IMR-90 (cell line): ENCODE data around the gene DPYD. TPM values are rescaled to one million over a fixed set of nuclear protein-coding genes. Genes with fewer than 3 reads are reported as not detected.

Experiments
- ATAC-seq: fragments of 200-7000 bp; cut with Tn5 transposase; 2 replicates; pipeline ENCODE4 v1.9.1; 2020; ENCODE audit warnings: low read depth, mild to moderate bottlenecking, moderate library complexity
- BruUV-seq: library from RNA; stranded (reverse); fragments of 400-500 nt; replicated peaks from 2 replicates; lab custom pipeline; 2021; lab: Mats Ljungman, UMichigan
- CTCF ChIA-PET: fragments of 300-600 bp; formaldehyde crosslinking; extraction: SDS; loops from one replicate; lab custom pipeline; 2021; ENCODE audit warnings: antibody characterized with exemption; lab: Yijun Ruan, JAX
- POLR2A ChIA-PET: fragments of 300-600 bp; sonication (Branson Sonifier 250); formaldehyde crosslinking; loops from one replicate; lab custom pipeline; 2022; ENCODE audit warnings: antibody characterized with exemption; ENCODE audit not compliant: unreplicated experiment; lab: Charles Lee
- DNase-seq: peaks from one replicate; pipeline ENCODE4 v3.0.0; 2013
- H2AFZ ChIP-seq: replicated peaks from 2 replicates; pipeline ENCODE3; 2013; ENCODE audit warnings: low read length, mild to moderate bottlenecking; ENCODE audit not compliant: poor library complexity
- H2AK5ac ChIP-seq: 2 replicates; pipeline ENCODE4 v1.6.1; 2013; ENCODE audit warnings: low read depth, low read length, inconsistent platforms
- H2AK9ac ChIP-seq: replicated peaks from 2 replicates; pipeline ENCODE3; 2013; ENCODE audit warnings: mild to moderate bottlenecking, low read depth, low read length, moderate library complexity; ENCODE audit not compliant: poor library complexity
- H2BK120ac ChIP-seq: 2 replicates; pipeline ENCODE4 v1.6.1; 2013; ENCODE audit warnings: low read depth, low read length, inconsistent platforms
- H2BK15ac ChIP-seq: 3 replicates; pipeline ENCODE4 v1.6.1; 2013; ENCODE audit warnings: low read depth, low read length, inconsistent platforms
- H2BK20ac ChIP-seq: 2 replicates; pipeline ENCODE4 v1.6.1; 2013; ENCODE audit warnings: low read depth, mild to moderate bottlenecking, inconsistent platforms, low read length, moderate library complexity
- H2BK5ac ChIP-seq: 2 replicates; pipeline ENCODE4 v1.6.1; 2013; ENCODE audit warnings: mild to moderate bottlenecking, low read depth, low read length, inconsistent platforms; ENCODE audit not compliant: poor library complexity, severe bottlenecking
- H3K14ac ChIP-seq: replicated peaks from 2 replicates; pipeline ENCODE4 v1.6.1; 2013; ENCODE audit warnings: low read depth, low read length, inconsistent platforms
- H3K18ac ChIP-seq: 2 replicates; pipeline ENCODE4 v1.6.1; 2013; ENCODE audit warnings: low read depth, low read length, control low read depth
- H3K23ac ChIP-seq: 2 replicates; pipeline ENCODE4 v1.6.1; 2013; ENCODE audit warnings: low read depth, low read length, inconsistent platforms
- H3K27ac ChIP-seq: 2 replicates; pipeline ENCODE4 v1.5.1; 2013; ENCODE audit warnings: mild to moderate bottlenecking, control low read depth, low read length; ENCODE audit not compliant: insufficient read depth
- H3K27me3 ChIP-seq: 2 replicates; pipeline ENCODE4 v1.6.1; 2013; ENCODE audit warnings: low read length; ENCODE audit not compliant: control insufficient read depth, insufficient read depth
- H3K36me3 ChIP-seq: 2 replicates; pipeline ENCODE4 v1.6.1; 2013; ENCODE audit warnings: low read length, mixed read lengths; ENCODE audit not compliant: control insufficient read depth, insufficient read depth
- H3K4ac ChIP-seq: 2 replicates; pipeline ENCODE4 v1.6.1; 2013; ENCODE audit warnings: low read depth, low read length, inconsistent platforms
- H3K4me1 ChIP-seq: 2 replicates; pipeline ENCODE4 v1.6.1; 2013; ENCODE audit warnings: low read length, mixed read lengths; ENCODE audit not compliant: control insufficient read depth, insufficient read depth
- H3K4me2 ChIP-seq: 2 replicates; pipeline ENCODE4 v1.6.1; 2013; ENCODE audit warnings: low read depth, mild to moderate bottlenecking, control low read depth, low read length, moderate library complexity
- H3K4me3 ChIP-seq: 2 replicates; pipeline ENCODE4 v1.5.1; 2013; ENCODE audit warnings: low read depth, mild to moderate bottlenecking, control low read depth, low read length, moderate library complexity; ENCODE audit not compliant: insufficient read depth
- H3K56ac ChIP-seq: 2 replicates; pipeline ENCODE4 v1.6.1; 2013; ENCODE audit warnings: low read length, inconsistent platforms; ENCODE audit not compliant: insufficient read depth; ENCODE audit errors: extremely low read depth
- H3K79me1 ChIP-seq, 2 experiments: 2 replicates each; pipeline ENCODE4 v1.6.1; 2013; ENCODE audit warnings: low read length in 2 of 2, inconsistent platforms in 1 of 2, low read depth in 1 of 2
- H3K9ac ChIP-seq: 2 replicates; pipeline ENCODE4 v1.6.1; 2013; ENCODE audit warnings: low read depth, low read length, control low read depth
- H3K9me1 ChIP-seq: 2 replicates; pipeline ENCODE4 v1.6.1; 2013; ENCODE audit warnings: low read length, inconsistent platforms; ENCODE audit not compliant: insufficient read depth
- H3K9me3 ChIP-seq: 2 replicates; pipeline ENCODE4 v1.6.1; 2013; ENCODE audit warnings: low read length; ENCODE audit not compliant: control insufficient read depth, insufficient read depth
- H4K20me1 ChIP-seq: 2 replicates; pipeline ENCODE4 v1.6.1; 2013; ENCODE audit warnings: low read length, inconsistent platforms; ENCODE audit not compliant: insufficient read depth
- H4K5ac ChIP-seq: 2 replicates; pipeline ENCODE4 v1.6.1; 2013; ENCODE audit warnings: mild to moderate bottlenecking, low read depth, low read length, control low read depth
- H4K8ac ChIP-seq, 2 experiments: 2 replicates each; pipeline ENCODE4 v1.6.1; 2013; ENCODE audit warnings: low read depth in 2 of 2, low read length in 2 of 2, control low read depth in 1 of 2, inconsistent platforms in 1 of 2
- H4K91ac ChIP-seq: 2 replicates; pipeline ENCODE4 v1.6.1; 2013; ENCODE audit warnings: low read depth, low read length, inconsistent platforms; ENCODE audit not compliant: insufficient read depth
- BHLHE40 ChIP-seq: fragments of 150-350 bp; IDR thresholded peaks from 2 replicates; pipeline ENCODE4 v1.6.1; 2016; ENCODE audit warnings: mild to moderate bottlenecking, low read depth, low read length
- CEBPB ChIP-seq: IDR thresholded peaks from 2 replicates; pipeline ENCODE4 v1.6.1; 2012; ENCODE audit warnings: low read depth, low read length, improper control_type of control experiment
- CHD1 ChIP-seq: IDR thresholded peaks from 2 replicates; pipeline ENCODE4 v1.6.1; 2012; ENCODE audit warnings: low read depth, low read length, improper control_type of control experiment
- FOS ChIP-seq: fragments of 150-350 bp; IDR thresholded peaks from 2 replicates; pipeline ENCODE4 v1.6.1; 2016; ENCODE audit warnings: low read depth, low read length
- MAFK ChIP-seq: IDR thresholded peaks from 2 replicates; pipeline ENCODE4 v1.6.1; 2012; ENCODE audit warnings: low read depth, low read length, improper control_type of control experiment
- MXI1 ChIP-seq: IDR thresholded peaks from 2 replicates; pipeline ENCODE4 v1.6.1; 2012; ENCODE audit warnings: low read depth, mild to moderate bottlenecking, low read length, moderate library complexity, borderline replicate concordance
- NFE2L2 ChIP-seq: fragments of 150-350 bp; IDR thresholded peaks from 2 replicates; pipeline ENCODE4 v1.6.1; 2016; ENCODE audit warnings: low read depth, mild to moderate bottlenecking, low read length
- POLR2A ChIP-seq: IDR thresholded peaks from 2 replicates; pipeline ENCODE4 v1.6.1; 2012; ENCODE audit warnings: mild to moderate bottlenecking, low read depth, low read length
- RAD21 ChIP-seq: IDR thresholded peaks from 2 replicates; pipeline ENCODE4 v1.6.1; 2012; ENCODE audit warnings: low read length, improper control_type of control experiment
- RCOR1 ChIP-seq: IDR thresholded peaks from 2 replicates; pipeline ENCODE4 v1.6.1; 2012; ENCODE audit warnings: mild to moderate bottlenecking, low read length, improper control_type of control experiment; ENCODE audit not compliant: insufficient replicate concordance
- RFX5 ChIP-seq: IDR thresholded peaks from 2 replicates; pipeline ENCODE4 v1.8.0; 2012; ENCODE audit warnings: low read depth, mild to moderate bottlenecking, low read length, moderate library complexity
- SMC3 ChIP-seq: fragments of 150-350 bp; IDR thresholded peaks from 2 replicates; pipeline ENCODE4 v1.6.1; 2016; ENCODE audit warnings: low read depth, mild to moderate bottlenecking, antibody characterized with exemption, low read length, moderate library complexity
- dilution Hi-C: fragments of 300-500 bp; cut with HindIII; formaldehyde crosslinking; loops from one replicate; pipeline ENCODE4 v1.14.3; 2018; ENCODE audit warnings: low sequenced_read_pairs; ENCODE audit not compliant: unreplicated experiment
- in situ Hi-C: fragments of 300-500 bp; cut with MboI; formaldehyde crosslinking; loops from 3 replicates; pipeline ENCODE4 v1.14.3; 2019; ENCODE audit warnings: low sequenced_read_pairs, inconsistent platforms, mixed read lengths
- intact Hi-C: fragments of 100-400 bp; cut with micrococcal nuclease; formaldehyde crosslinking; loops from 2 replicates; pipeline ENCODE4 v1.10.0; 2022
- polyA plus RNA-seq, 3 experiments: library from polyadenylated mRNA; depleted of rRNA; stranded (reverse); fragments of >200 nt; gene quantifications; 2 replicates each; pipeline ENCODE4 v1.2.3, GENCODE V29; 2012; ENCODE audit warnings: low replicate concordance in 1 of 3
- total RNA-seq: library from RNA; depleted of rRNA; stranded (reverse); fragments of >200 nt; gene quantifications from 2 replicates; pipeline ENCODE4 v1.2.3, GENCODE V29; 2012
- TF ChIP-seq, protein P1 (sequence below): fragments of 150-350 bp; IDR thresholded peaks from 2 replicates; pipeline ENCODE4 v1.6.1; 2017; ENCODE audit warnings: mild to moderate bottlenecking, antibody characterized with exemption, low read length, low read depth
- TF ChIP-seq, protein P2 (sequence below): fragments of 150-350 bp; IDR thresholded peaks from 2 replicates; pipeline ENCODE4 v1.6.1; 2016; ENCODE audit warnings: low read depth, mild to moderate bottlenecking, low read length, moderate library complexity, borderline replicate concordance
- TF ChIP-seq, protein P3 (sequence below): conservative IDR thresholded peaks from 2 replicates; pipeline ENCODE4 v1.5.1; 2012; ENCODE audit warnings: mild to moderate bottlenecking, low read depth, low read length, improper control_type of control experiment

DPYD gene
- total and polyA plus RNA-seq, 2 of the 4 experiments (the other 2 are of a cell fraction), result 9.3 to 47.3 TPM

DNA sequence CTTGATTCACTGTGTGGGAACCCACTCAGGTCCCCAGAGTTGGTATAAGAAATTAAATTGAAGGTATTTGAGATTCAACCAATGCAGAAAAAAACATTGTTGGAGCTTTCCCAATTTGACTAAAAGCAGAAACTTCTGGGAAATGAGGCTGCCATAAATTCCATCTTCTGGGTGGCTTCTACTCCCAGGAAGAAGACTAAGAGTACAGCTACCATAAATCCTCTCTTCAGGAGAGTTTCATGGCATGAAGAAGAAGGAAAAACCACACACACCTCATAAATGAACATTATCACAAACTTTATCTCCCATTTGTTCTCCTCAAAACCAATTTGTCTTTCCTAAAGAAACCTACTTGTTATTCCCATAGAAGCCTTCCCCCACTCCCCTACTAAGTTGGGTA, 283.9 kb downstream of the DPYD start:
- Histone ChIP-seq H2BK20ac (no peak overlapping the region), H4K20me1 (no peaks in the 10 kb centered on the region), H3K4me1 (peaks cover 2% of the 10 kb centered on the region; the same call in 1 of the 2 replicates), H2AFZ (no peak overlapping the region), H3K4me3 (no peak overlapping the region), H2AK5ac (no peak overlapping the region), H4K5ac (no peak overlapping the region), H3K9ac (no peak overlapping the region), H3K9me1 (peaks cover 2% of the 10 kb centered on the region; the same call in 1 of the 2 replicates), H3K18ac (no peak overlapping the region), H3K4ac (no peak overlapping the region), H2AK9ac (no peak overlapping the region), H3K56ac (no peak overlapping the region), H2BK5ac (no peak overlapping the region), H4K91ac (no peak overlapping the region), H3K27me3 (no peaks in the 10 kb centered on the region), H3K14ac (no peak overlapping the region), H3K79me1 (no peaks in the 10 kb centered on the region), H3K27ac (no peak overlapping the region), H3K9me3 (no peaks in the 10 kb centered on the region), H2BK15ac (no peak overlapping the region), H4K8ac (no peak overlapping the region), H3K4me2 (no peak overlapping the region), H3K23ac (no peak overlapping the region), H2BK120ac (no peak overlapping the region), H3K36me3 (no peaks in the 10 kb centered on the region)
- no TSS peak for BruUV-seq
- dilution Hi-C loops (no loop called here), intact Hi-C loops (no loop called here), in situ Hi-C loops (no loop called here)
- DNase-seq (no peak), ATAC-seq (no peak)
- TF ChIP-seq, protein P1, sequence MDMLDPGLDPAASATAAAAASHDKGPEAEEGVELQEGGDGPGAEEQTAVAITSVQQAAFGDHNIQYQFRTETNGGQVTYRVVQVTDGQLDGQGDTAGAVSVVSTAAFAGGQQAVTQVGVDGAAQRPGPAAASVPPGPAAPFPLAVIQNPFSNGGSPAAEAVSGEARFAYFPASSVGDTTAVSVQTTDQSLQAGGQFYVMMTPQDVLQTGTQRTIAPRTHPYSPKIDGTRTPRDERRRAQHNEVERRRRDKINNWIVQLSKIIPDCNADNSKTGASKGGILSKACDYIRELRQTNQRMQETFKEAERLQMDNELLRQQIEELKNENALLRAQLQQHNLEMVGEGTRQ, result no peak
- TF ChIP-seq FOS, result no peak
- no peak for TF ChIP-seq RCOR1
- TF ChIP-seq, protein P2, sequence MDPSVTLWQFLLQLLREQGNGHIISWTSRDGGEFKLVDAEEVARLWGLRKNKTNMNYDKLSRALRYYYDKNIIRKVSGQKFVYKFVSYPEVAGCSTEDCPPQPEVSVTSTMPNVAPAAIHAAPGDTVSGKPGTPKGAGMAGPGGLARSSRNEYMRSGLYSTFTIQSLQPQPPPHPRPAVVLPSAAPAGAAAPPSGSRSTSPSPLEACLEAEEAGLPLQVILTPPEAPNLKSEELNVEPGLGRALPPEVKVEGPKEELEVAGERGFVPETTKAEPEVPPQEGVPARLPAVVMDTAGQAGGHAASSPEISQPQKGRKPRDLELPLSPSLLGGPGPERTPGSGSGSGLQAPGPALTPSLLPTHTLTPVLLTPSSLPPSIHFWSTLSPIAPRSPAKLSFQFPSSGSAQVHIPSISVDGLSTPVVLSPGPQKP, result no peak
- no peak for TF ChIP-seq CEBPB
- no peak for TF ChIP-seq RFX5
- TF ChIP-seq RAD21, result no peak
- TF ChIP-seq MAFK, result no peak
- TF ChIP-seq POLR2A, result no peak
- no peak for TF ChIP-seq NFE2L2
- no peak for TF ChIP-seq MXI1
- TF ChIP-seq BHLHE40, result no peak
- no peak for TF ChIP-seq SMC3
- TF ChIP-seq, protein P3, sequence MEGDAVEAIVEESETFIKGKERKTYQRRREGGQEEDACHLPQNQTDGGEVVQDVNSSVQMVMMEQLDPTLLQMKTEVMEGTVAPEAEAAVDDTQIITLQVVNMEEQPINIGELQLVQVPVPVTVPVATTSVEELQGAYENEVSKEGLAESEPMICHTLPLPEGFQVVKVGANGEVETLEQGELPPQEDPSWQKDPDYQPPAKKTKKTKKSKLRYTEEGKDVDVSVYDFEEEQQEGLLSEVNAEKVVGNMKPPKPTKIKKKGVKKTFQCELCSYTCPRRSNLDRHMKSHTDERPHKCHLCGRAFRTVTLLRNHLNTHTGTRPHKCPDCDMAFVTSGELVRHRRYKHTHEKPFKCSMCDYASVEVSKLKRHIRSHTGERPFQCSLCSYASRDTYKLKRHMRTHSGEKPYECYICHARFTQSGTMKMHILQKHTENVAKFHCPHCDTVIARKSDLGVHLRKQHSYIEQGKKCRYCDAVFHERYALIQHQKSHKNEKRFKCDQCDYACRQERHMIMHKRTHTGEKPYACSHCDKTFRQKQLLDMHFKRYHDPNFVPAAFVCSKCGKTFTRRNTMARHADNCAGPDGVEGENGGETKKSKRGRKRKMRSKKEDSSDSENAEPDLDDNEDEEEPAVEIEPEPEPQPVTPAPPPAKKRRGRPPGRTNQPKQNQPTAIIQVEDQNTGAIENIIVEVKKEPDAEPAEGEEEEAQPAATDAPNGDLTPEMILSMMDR, result no peak
- no peak for TF ChIP-seq CHD1
- ChIA-PET POLR2A (no interaction called here), CTCF (no interaction called here)
